ENCODE results near the gene CEP72.

CEP72 gene

GRCh38 chr5:610744-611730 is 1.1 kb upstream of the CEP72 start:
- DNase-seq (ENCODE audit: low read depth), result no peak
- TF ChIP-seq MAX (IDR thresholded peaks at IDR 0.05; ENCODE audit: low read depth, low read length), result no peak
- no peak for TF ChIP-seq MYC (IDR thresholded peaks at IDR 0.05; ENCODE audit: low read depth, low read length)
- TF ChIP-seq CTCF (IDR thresholded peaks at IDR 0.05; ENCODE audit: low read depth, low read length), result no peak
- no peak for TF ChIP-seq POLR2A (IDR thresholded peaks at IDR 0.05; ENCODE audit: extremely low read depth, insufficient read length)
- H3K4me3 ChIP-seq (ENCODE audit: low read depth, low read length), result peak overlapping the region; percentile 64

GRCh38 chr5:612498-613424 is 621 bp downstream of the CEP72 start:
- TF ChIP-seq CTCF (IDR thresholded peaks at IDR 0.05; ENCODE audit: low read depth, low read length) (no peak), MAX (IDR thresholded peaks at IDR 0.05; ENCODE audit: low read depth, low read length) (peak; percentile 31; the same call in 1 of the 2 replicates)
- H3K4me3 ChIP-seq (ENCODE audit: low read depth, low read length), result peak overlapping the region; percentile 96
- DNase-seq (ENCODE audit: low read depth), result peak; percentile 48

GRCh38 chr5:616484-617039 is 4.4 kb downstream of the CEP72 start:
- H3K4me3 ChIP-seq (ENCODE audit: low read depth, low read length), result no peak overlapping the region
- peak; percentile 39 for DNase-seq (ENCODE audit: low read depth)
- TF ChIP-seq MYC (IDR thresholded peaks at IDR 0.05; ENCODE audit: low read depth, low read length), result no peak
- TF ChIP-seq POLR2A (IDR thresholded peaks at IDR 0.05; ENCODE audit: extremely low read depth, insufficient read length), result no peak
- no peak for TF ChIP-seq CTCF (IDR thresholded peaks at IDR 0.05; ENCODE audit: low read depth, low read length)
- TF ChIP-seq MAX (IDR thresholded peaks at IDR 0.05; ENCODE audit: low read depth, low read length), result no peak

GRCh38 chr5:617896-618295 is 5.8 kb downstream of the CEP72 start:
- DNase-seq (ENCODE audit: low read depth), result no peak
- no peak for TF ChIP-seq CTCF (IDR thresholded peaks at IDR 0.05; ENCODE audit: low read depth, low read length)
- H3K4me3 ChIP-seq (ENCODE audit: low read depth, low read length), result no peak overlapping the region

GRCh38 chr5:618450-618849 is 6.3 kb downstream of the CEP72 start:
- TF ChIP-seq MAX (IDR thresholded peaks at IDR 0.05; ENCODE audit: low read depth, low read length), result no peak
- TF ChIP-seq MYC (IDR thresholded peaks at IDR 0.05; ENCODE audit: low read depth, low read length), result no peak
- no peak for TF ChIP-seq POLR2A (IDR thresholded peaks at IDR 0.05; ENCODE audit: extremely low read depth, insufficient read length)
- no peak for TF ChIP-seq CTCF (IDR thresholded peaks at IDR 0.05; ENCODE audit: low read depth, low read length)
- DNase-seq (ENCODE audit: low read depth), result peak; percentile 33

More at GRCh38 chr5:618450-618849, 6.3 kb downstream of the CEP72 start:
- no peak overlapping the region for H3K4me3 ChIP-seq (ENCODE audit: low read depth, low read length)

Measured in NB4 (cell line).